RWPE1 (cell line): ENCODE data around the gene FAM204A.

Experiments used
- CTCF ChIA-PET: fragments of 350-600 bp; sonication (Branson Sonifier 250); formaldehyde crosslinking; extraction: SDS; loops from one replicate; lab custom pipeline; 2021; lab: Yijun Ruan, JAX
- POLR2A ChIA-PET: fragments of 400-600 bp; formaldehyde crosslinking; extraction: SDS; loops from one replicate; lab custom pipeline; 2020; ENCODE audit warnings: antibody characterized with exemption; ENCODE audit not compliant: low non-redundant PET; lab: Yijun Ruan, JAX
- DNase-seq: peaks from one replicate; pipeline ENCODE4 v3.0.0; 2012; ENCODE audit warnings: low spot score
- H3K27ac ChIP-seq: fragments of 450-650 bp; 2 replicates; pipeline ENCODE4 v1.5.1; 2017
- CTCF ChIP-seq: fragments of 450-650 bp; conservative IDR thresholded peaks from 2 replicates; pipeline ENCODE4 v1.5.1; 2017; ENCODE audit warnings: low read depth, mild to moderate bottlenecking

FAM204A gene

GRCh38 chr10:118355234-118355633 lies 13.1 kb upstream of the FAM204A start:
- ChIA-PET POLR2A (no interaction called here), CTCF (no interaction called here)
- no peak for TF ChIP-seq CTCF
- no peak for DNase-seq
- no peak overlapping the region for H3K27ac ChIP-seq

GRCh38 chr10:118349235-118349634 lies 7.1 kb upstream of the FAM204A start:
- ChIA-PET POLR2A (no interaction called here), CTCF (interaction anchor here (0.6 kb wide), 1 partner anchor 9 kb away, joined by 8 read pairs; no protein-coding TSS in a partner anchor)
- no peak for TF ChIP-seq CTCF
- no peak overlapping the region for H3K27ac ChIP-seq
- DNase-seq = no peak

- ChIA-PET CTCF (interaction anchor here (0.6 to 0.7 kb wide), 3 partner anchors 157 to 830 kb away, joined by 3 to 5 read pairs (median 5); no protein-coding TSS in a partner anchor), POLR2A (no interaction called here)
- TF ChIP-seq CTCF = no peak
- no peak for DNase-seq
- H3K27ac ChIP-seq = no peak overlapping the region
These were observed 1.4 kb upstream of the FAM204A start for GRCh38 chr10:118343549-118343948.

- peak; percentile 77 for DNase-seq
- ChIA-PET CTCF (interaction anchor here (0.6 to 0.7 kb wide), 2 partner anchors 158 to 762 kb away, joined by 3 to 5 read pairs; no protein-coding TSS in a partner anchor), POLR2A (no interaction called here)
- TF ChIP-seq CTCF = no peak
- no peak overlapping the region for H3K27ac ChIP-seq
These were observed 991 bp upstream of the FAM204A start for GRCh38 chr10:118343115-118343514.

- no peak overlapping the region for H3K27ac ChIP-seq
- ChIA-PET POLR2A (no interaction called here), CTCF (no interaction called here)
- no peak for TF ChIP-seq CTCF
- DNase-seq = no peak
These were observed 505 bp upstream of the FAM204A start for GRCh38 chr10:118342638-118343020.

- H3K27ac ChIP-seq = no peak overlapping the region
- TF ChIP-seq CTCF = no peak
- DNase-seq = no peak
- CTCF ChIA-PET = no interaction called here
- POLR2A ChIA-PET = no interaction called here
These were observed 1.6 kb downstream of the FAM204A start for GRCh38 chr10:118340486-118340885.

- TF ChIP-seq CTCF = no peak
- POLR2A ChIA-PET = no interaction called here
- CTCF ChIA-PET = interaction anchor here (0.6 kb wide), 1 partner anchor 984 kb away, joined by 3 read pairs; no protein-coding TSS in a partner anchor
- no peak for DNase-seq
- no peak overlapping the region for H3K27ac ChIP-seq
These were observed 3.0 kb downstream of the FAM204A start for GRCh38 chr10:118339111-118339510.
